Neural cell (in vitro differentiated cells): Measurements from ENCODE around the gene UNC5C.

Source experiments
- TAF1 ChIP-seq: IDR thresholded peaks from 2 replicates; pipeline ENCODE4 v1.6.1; 2012; ENCODE audit warnings: low read depth
- TF ChIP-seq, protein P1 (sequence below): fragments of 450-650 bp; IDR thresholded peaks from 2 replicates; pipeline ENCODE4 v1.5.1; 2014; ENCODE audit warnings: antibody characterized with exemption, mild to moderate bottlenecking, moderate library complexity; ENCODE audit not compliant: poor library complexity, severe bottlenecking

DNA sequence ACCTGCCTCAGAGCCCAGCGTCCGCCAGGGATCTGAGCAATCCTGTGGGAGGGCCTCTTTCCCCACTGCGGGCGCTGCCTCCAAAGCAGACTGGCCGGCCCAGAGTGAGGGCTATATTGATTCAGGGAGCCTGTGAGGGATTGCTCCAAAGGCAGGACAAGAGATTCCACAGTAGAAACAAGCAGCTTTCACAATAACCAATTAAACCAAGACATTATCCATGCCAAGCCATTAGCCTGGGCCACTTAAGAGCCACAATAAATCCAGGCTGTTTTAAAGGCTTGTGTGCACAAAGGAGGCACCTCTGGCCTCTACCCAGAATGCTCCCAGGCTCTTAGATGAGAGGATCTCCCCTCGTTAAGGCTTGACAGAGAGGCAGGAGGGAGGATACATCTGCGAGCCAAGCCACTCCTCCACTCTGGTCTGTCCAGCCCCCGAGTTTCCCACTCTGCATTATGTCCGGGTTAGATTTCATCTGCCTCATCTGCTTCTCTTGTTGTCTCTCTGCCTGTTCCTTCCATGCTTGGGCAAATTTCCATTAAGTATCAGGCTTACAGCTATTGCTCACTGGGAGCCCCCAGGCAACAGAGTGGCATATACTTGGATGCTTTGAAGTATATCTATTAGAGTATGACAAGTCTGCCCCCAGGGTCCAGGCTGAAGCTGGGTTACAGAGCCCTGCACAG, 357.9 kb downstream of the UNC5C start:
- TF ChIP-seq, protein P1, sequence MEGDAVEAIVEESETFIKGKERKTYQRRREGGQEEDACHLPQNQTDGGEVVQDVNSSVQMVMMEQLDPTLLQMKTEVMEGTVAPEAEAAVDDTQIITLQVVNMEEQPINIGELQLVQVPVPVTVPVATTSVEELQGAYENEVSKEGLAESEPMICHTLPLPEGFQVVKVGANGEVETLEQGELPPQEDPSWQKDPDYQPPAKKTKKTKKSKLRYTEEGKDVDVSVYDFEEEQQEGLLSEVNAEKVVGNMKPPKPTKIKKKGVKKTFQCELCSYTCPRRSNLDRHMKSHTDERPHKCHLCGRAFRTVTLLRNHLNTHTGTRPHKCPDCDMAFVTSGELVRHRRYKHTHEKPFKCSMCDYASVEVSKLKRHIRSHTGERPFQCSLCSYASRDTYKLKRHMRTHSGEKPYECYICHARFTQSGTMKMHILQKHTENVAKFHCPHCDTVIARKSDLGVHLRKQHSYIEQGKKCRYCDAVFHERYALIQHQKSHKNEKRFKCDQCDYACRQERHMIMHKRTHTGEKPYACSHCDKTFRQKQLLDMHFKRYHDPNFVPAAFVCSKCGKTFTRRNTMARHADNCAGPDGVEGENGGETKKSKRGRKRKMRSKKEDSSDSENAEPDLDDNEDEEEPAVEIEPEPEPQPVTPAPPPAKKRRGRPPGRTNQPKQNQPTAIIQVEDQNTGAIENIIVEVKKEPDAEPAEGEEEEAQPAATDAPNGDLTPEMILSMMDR: no peak
- no peak for TF ChIP-seq TAF1
